GM21381 (cell line): ENCODE data around the gene RPL36A.

Source experiments
- ATAC-seq: cut with Tn5 transposase; IDR thresholded peaks from one replicate; pipeline ENCODE4 v1.9.1; 2021; ENCODE audit warnings: mild to moderate bottlenecking, moderate library complexity; ENCODE audit not compliant: unreplicated experiment

The RPL36A gene

GRCh38 chrX:101430457-101431078 lies 39.8 kb downstream of the RPL36A start:
- peak; percentile 96 for ATAC-seq

- ATAC-seq = no peak
Observed at GRCh38 chrX:101442085-101442484, 51.3 kb downstream of the RPL36A start.
